Measurements from ENCODE around the gene ENTREP1. TPM values are rescaled to one million over a fixed set of nuclear protein-coding genes. Genes with fewer than 3 reads are reported as not detected.

Gene ENTREP1
- total and polyA plus RNA-seq, 2 donors (not counting 1 experiment from before 2014, with no cell fraction given) = not detected

DNA sequence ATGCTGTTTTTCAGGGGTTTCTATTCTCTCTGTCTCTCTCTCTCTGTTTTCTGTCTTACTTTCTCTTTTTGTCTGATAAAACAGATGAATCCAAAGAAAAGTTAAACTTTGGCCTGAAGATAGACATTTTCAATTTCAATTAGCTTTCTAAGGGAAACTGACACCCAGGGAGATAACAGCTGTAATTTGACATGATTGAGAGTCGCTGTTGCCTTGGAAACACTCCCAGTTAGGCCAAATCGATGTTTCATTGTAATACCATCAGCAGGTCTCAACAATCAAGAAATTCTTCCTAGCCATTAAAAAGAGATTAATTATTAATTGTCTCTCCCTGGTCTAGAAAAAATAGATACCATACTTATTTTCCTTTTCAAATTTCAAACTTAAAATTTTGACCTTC is 53.0 kb downstream of the ENTREP1 start:
- WGBS (ENCODE audit: insufficient coverage) = no CpG with 5 or more reads among the region's 2 CpGs
- no peak overlapping the region for H3K4me3 Mint-ChIP-seq
- H3K4me1 Mint-ChIP-seq = no peaks in the 10 kb centered on the region
- no peaks in the 10 kb centered on the region for H3K9me3 Mint-ChIP-seq (ENCODE audit: insufficient read depth)
- Histone ChIP-seq H3K4me2 (replicated peaks; ENCODE audit: low read depth, low read length, poor library complexity, severe bottlenecking) (no peak overlapping the region), H3K27ac (ENCODE audit: low read length in 2 of 2) (no peak overlapping the region), H4K20me1 (ENCODE audit: control insufficient read depth, insufficient read depth, low read length, poor library complexity, severe bottlenecking) (no peaks in the 10 kb centered on the region), H3K9me3 (ENCODE audit: control extremely low read depth in 1 of 3, control insufficient read depth in 2 of 3, insufficient read depth in 1 of 3, low read length in 2 of 3) (no peaks in the 10 kb centered on the region), H3K36me3 (replicated peaks in 1 of 2; ENCODE audit: control extremely low read depth in 1 of 2, control insufficient read depth in 1 of 2, extremely low read depth in 1 of 2, insufficient read depth in 2 of 2, low read length in 1 of 2) (no peaks in the 10 kb centered on the region), H3K4me3 (ENCODE audit: control extremely low read depth in 1 of 5, extremely low read depth in 1 of 5, insufficient read depth in 1 of 5, low read depth in 2 of 5, low read length in 4 of 5) (no peak overlapping the region), H3K9ac (ENCODE audit: low read length) (no peak overlapping the region), H3K27me3 (replicated peaks in 1 of 4; ENCODE audit: control extremely low read depth in 1 of 4, control insufficient read depth in 3 of 4, insufficient read depth in 4 of 4, low read length in 3 of 4) (no peaks in the 10 kb centered on the region), H2AFZ (ENCODE audit: insufficient read depth, low read depth, low read length, poor library complexity, severe bottlenecking) (no peak overlapping the region), H3K4me1 (ENCODE audit: control insufficient read depth in 2 of 2, insufficient read depth in 2 of 2, low read length in 2 of 2) (no peaks in the 10 kb centered on the region), H3K79me2 (ENCODE audit: control insufficient read depth, insufficient read depth, low read length) (no peaks in the 10 kb centered on the region)
- ChIA-PET CTCF (no interaction called here), POLR2A (no interaction called here)
- ATAC-seq (ENCODE audit: low read depth) (no peak), DNase-seq (no peak)
- no peak for TF ChIP-seq EZH2 (IDR thresholded peaks at IDR 0.05; ENCODE audit: borderline replicate concordance, insufficient read depth, low read depth, low read length, poor library complexity, severe bottlenecking)
- TF ChIP-seq, protein P1, sequence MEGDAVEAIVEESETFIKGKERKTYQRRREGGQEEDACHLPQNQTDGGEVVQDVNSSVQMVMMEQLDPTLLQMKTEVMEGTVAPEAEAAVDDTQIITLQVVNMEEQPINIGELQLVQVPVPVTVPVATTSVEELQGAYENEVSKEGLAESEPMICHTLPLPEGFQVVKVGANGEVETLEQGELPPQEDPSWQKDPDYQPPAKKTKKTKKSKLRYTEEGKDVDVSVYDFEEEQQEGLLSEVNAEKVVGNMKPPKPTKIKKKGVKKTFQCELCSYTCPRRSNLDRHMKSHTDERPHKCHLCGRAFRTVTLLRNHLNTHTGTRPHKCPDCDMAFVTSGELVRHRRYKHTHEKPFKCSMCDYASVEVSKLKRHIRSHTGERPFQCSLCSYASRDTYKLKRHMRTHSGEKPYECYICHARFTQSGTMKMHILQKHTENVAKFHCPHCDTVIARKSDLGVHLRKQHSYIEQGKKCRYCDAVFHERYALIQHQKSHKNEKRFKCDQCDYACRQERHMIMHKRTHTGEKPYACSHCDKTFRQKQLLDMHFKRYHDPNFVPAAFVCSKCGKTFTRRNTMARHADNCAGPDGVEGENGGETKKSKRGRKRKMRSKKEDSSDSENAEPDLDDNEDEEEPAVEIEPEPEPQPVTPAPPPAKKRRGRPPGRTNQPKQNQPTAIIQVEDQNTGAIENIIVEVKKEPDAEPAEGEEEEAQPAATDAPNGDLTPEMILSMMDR (IDR thresholded peaks at IDR 0.05) = no peak
- no peak overlapping the region for H3K27ac Mint-ChIP-seq
- intact Hi-C loops (cut with micrococcal nuclease) = no loop called here
- no peaks in the 10 kb centered on the region for H3K27me3 Mint-ChIP-seq

GRCh38 chr9:69379270-69379982 is 54.4 kb downstream of the ENTREP1 start:
- Mint-ChIP-seq H3K4me3 (no peak overlapping the region), H3K27me3 (no peaks in the 10 kb centered on the region), H3K9me3 (ENCODE audit: insufficient read depth) (no peaks in the 10 kb centered on the region), H3K4me1 (no peaks in the 10 kb centered on the region), H3K27ac (no peak overlapping the region)
- ATAC-seq (ENCODE audit: low read depth) = no peak
- no peak overlapping the region for H3K27ac ChIP-seq (ENCODE audit: low read length in 2 of 2)
- no peaks in the 10 kb centered on the region for H3K27me3 ChIP-seq (replicated peaks in 1 of 4; ENCODE audit: control extremely low read depth in 1 of 4, control insufficient read depth in 3 of 4, insufficient read depth in 4 of 4, low read length in 3 of 4)
- ChIA-PET POLR2A (no interaction called here), CTCF (interaction anchor here (0.6 kb wide), 1 partner anchor 210 kb away, joined by 3 read pairs; no protein-coding TSS in a partner anchor)
- H3K79me2 ChIP-seq (ENCODE audit: control insufficient read depth, insufficient read depth, low read length) = no peaks in the 10 kb centered on the region
- DNase-seq = no peak
- no peaks in the 10 kb centered on the region for H3K4me1 ChIP-seq (ENCODE audit: control insufficient read depth in 2 of 2, insufficient read depth in 2 of 2, low read length in 2 of 2)
- H2AFZ ChIP-seq (ENCODE audit: insufficient read depth, low read depth, low read length, poor library complexity, severe bottlenecking) = no peak overlapping the region
- intact Hi-C loops (cut with micrococcal nuclease) = no loop called here
- H4K20me1 ChIP-seq (ENCODE audit: control insufficient read depth, insufficient read depth, low read length, poor library complexity, severe bottlenecking) = no peaks in the 10 kb centered on the region
- H3K9ac ChIP-seq (ENCODE audit: low read length) = no peak overlapping the region
- 100% methylated on average over 3 of the region's 9 CpGs for WGBS (ENCODE audit: insufficient coverage)
- H3K9me3 ChIP-seq (ENCODE audit: control extremely low read depth in 1 of 3, control insufficient read depth in 2 of 3, insufficient read depth in 1 of 3, low read length in 2 of 3) = no peaks in the 10 kb centered on the region
- H3K36me3 ChIP-seq (replicated peaks in 1 of 2; ENCODE audit: control extremely low read depth in 1 of 2, control insufficient read depth in 1 of 2, extremely low read depth in 1 of 2, insufficient read depth in 2 of 2, low read length in 1 of 2) = no peaks in the 10 kb centered on the region
- no peak overlapping the region for H3K4me2 ChIP-seq (replicated peaks; ENCODE audit: low read depth, low read length, poor library complexity, severe bottlenecking)
- no peak overlapping the region for H3K4me3 ChIP-seq (ENCODE audit: control extremely low read depth in 1 of 5, extremely low read depth in 1 of 5, insufficient read depth in 1 of 5, low read depth in 2 of 5, low read length in 4 of 5)
- TF ChIP-seq, protein P1 (IDR thresholded peaks at IDR 0.05) = no peak
- no peak for TF ChIP-seq EZH2 (IDR thresholded peaks at IDR 0.05; ENCODE audit: borderline replicate concordance, insufficient read depth, low read depth, low read length, poor library complexity, severe bottlenecking)
